ENCODE data around the gene PCDH1.

DNA sequence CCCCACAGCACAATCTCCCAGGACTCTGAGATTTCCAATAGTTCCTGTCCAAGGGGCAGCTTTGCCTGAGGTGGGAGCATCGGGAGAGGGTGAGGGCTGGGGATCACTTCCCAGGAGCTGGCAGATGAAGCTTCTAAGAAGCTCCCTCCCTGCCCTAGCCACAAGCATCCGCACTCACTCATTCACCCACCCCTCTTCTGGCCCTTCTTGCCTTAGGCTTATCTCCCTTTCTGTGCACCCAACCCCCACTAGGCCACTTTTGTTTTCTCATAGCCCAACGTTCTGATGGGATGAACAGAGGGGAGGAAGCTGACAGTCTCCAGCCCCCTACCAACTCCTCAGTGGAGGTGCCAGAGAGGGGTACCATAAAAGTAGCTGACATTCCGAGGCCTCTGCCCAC, 3.7 kb upstream of the PCDH1 start:
- no peak for TF ChIP-seq CTCF (IDR thresholded peaks at IDR 0.05)
- no peak for TF ChIP-seq POLR2A (IDR thresholded peaks at IDR 0.05)

Measured in heart left ventricle (tissue), 13 donors.